ENCODE measurements around the gene ADRB2. TPM values are rescaled to one million over a fixed set of nuclear protein-coding genes. Genes with fewer than 3 reads are reported as not detected.
A peak's percentile ranks its signal among the peaks of the same experiment; 100 is the strongest.

Gene ADRB2
- total RNA-seq, 1 donor: under 0.01 TPM

DNA sequence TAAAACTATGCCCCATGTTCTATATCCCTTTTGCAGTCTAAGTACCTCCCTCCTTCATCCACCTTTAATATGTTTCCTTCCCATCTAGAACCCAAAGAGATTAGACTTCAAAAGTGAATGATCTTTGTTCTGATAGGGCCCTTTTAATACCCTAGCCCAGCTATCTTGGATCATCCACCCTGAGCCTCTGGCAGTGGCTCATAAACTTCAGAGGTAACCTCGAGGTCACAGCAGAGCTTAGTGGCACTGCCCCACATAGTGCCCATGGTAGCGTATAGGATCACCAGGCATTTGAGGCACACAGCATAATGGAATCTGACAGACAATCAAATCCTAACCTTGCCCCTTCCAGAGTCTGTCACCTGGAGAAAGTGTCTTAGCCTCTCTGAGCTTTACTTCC, 15.8 kb downstream of the ADRB2 start:
- no peak overlapping the region for H3K4me2 ChIP-seq (ENCODE audit: insufficient read depth, low read length)
- no peak overlapping the region for H3K27ac ChIP-seq (ENCODE audit: low read depth, low read length)
- no peaks in the 10 kb centered on the region for H3K36me3 ChIP-seq (ENCODE audit: insufficient read depth, low read length)
- no peaks in the 10 kb centered on the region for H3K9me3 ChIP-seq (ENCODE audit: low read depth, low read length)
- no peaks in the 10 kb centered on the region for H3K79me2 ChIP-seq (ENCODE audit: insufficient read depth, low read length)
- peaks cover 8% of the 10 kb centered on the region for H3K4me1 ChIP-seq (ENCODE audit: insufficient read depth, low read length)
- H3K27me3 ChIP-seq (ENCODE audit: insufficient read depth, low read length): no peaks in the 10 kb centered on the region
- H4K20me1 ChIP-seq (ENCODE audit: insufficient read depth, low read length): no peaks in the 10 kb centered on the region
- no peak overlapping the region for H2AFZ ChIP-seq (ENCODE audit: low read length)
- TF ChIP-seq, protein P1, sequence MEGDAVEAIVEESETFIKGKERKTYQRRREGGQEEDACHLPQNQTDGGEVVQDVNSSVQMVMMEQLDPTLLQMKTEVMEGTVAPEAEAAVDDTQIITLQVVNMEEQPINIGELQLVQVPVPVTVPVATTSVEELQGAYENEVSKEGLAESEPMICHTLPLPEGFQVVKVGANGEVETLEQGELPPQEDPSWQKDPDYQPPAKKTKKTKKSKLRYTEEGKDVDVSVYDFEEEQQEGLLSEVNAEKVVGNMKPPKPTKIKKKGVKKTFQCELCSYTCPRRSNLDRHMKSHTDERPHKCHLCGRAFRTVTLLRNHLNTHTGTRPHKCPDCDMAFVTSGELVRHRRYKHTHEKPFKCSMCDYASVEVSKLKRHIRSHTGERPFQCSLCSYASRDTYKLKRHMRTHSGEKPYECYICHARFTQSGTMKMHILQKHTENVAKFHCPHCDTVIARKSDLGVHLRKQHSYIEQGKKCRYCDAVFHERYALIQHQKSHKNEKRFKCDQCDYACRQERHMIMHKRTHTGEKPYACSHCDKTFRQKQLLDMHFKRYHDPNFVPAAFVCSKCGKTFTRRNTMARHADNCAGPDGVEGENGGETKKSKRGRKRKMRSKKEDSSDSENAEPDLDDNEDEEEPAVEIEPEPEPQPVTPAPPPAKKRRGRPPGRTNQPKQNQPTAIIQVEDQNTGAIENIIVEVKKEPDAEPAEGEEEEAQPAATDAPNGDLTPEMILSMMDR (IDR thresholded peaks at IDR 0.05; ENCODE audit: extremely low read depth, low read depth, low read length): no peak
- DNase-seq (ENCODE audit: insufficient read length, low spot score, missing footprints): no peak
- no peak overlapping the region for H3K4me3 ChIP-seq (ENCODE audit: insufficient read depth, low read length)

- Histone ChIP-seq H3K27ac (ENCODE audit: low read depth, low read length) (peak overlapping the region; percentile 48), H3K27me3 (ENCODE audit: insufficient read depth, low read length) (no peaks in the 10 kb centered on the region), H3K4me2 (ENCODE audit: insufficient read depth, low read length) (no peak overlapping the region), H3K9me3 (ENCODE audit: low read depth, low read length) (no peaks in the 10 kb centered on the region), H3K79me2 (ENCODE audit: insufficient read depth, low read length) (no peaks in the 10 kb centered on the region), H3K36me3 (ENCODE audit: insufficient read depth, low read length) (no peaks in the 10 kb centered on the region), H4K20me1 (ENCODE audit: insufficient read depth, low read length) (no peaks in the 10 kb centered on the region), H3K4me3 (ENCODE audit: insufficient read depth, low read length) (no peak overlapping the region), H2AFZ (ENCODE audit: low read length) (peak overlapping the region; percentile 66), H3K4me1 (ENCODE audit: insufficient read depth, low read length) (peaks cover 8% of the 10 kb centered on the region)
- DNase-seq (ENCODE audit: insufficient read length, low spot score, missing footprints): peak; percentile 25
- TF ChIP-seq, protein P1 (IDR thresholded peaks at IDR 0.05; ENCODE audit: extremely low read depth, low read depth, low read length): no peak
Observed at GRCh38 chr5:148843510-148844318, 17.3 kb downstream of the ADRB2 start.

DNA sequence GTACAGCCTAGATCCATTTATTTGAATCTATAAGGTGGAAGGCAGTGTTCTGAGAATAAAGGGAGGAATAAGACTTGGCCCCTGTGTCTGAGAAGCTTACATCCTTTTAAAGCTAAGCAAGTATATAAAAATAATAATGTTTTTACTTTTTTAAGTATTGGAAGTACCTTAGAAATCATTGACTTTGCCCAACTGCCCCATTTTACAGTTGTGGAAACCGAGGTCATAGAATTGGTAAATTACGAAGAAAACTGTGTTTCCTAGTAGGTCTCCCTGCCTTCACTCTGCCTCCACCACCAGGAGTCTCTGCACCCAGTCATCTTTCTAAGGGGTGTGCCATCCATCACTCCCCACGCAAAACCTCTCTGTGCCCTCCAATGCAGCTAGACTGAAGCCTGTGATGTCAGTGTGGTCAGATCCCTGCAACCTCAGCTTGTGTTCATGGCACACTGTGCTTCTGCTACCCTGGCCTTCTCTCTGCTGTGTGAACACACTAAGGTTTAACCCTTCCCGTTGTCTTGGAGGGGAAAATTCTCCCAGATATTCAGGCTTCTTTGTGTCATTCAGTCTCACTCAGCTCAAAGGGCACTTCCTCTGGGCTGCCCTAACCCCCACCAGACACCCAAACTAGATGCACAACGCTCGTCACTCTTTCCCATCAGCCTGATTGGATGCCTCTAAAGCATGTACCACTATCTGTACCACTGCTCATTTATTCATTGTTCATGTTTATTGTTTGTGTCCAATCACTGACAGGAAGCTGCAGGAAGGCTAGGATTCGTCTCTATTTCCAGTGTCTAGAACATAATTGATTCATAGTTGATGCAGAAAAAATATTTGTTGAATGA, 18.2 kb downstream of the ADRB2 start:
- H2AFZ ChIP-seq (ENCODE audit: low read length): no peak overlapping the region
- H3K27ac ChIP-seq (ENCODE audit: low read depth, low read length): no peak overlapping the region
- H3K79me2 ChIP-seq (ENCODE audit: insufficient read depth, low read length): no peaks in the 10 kb centered on the region
- H3K27me3 ChIP-seq (ENCODE audit: insufficient read depth, low read length): no peaks in the 10 kb centered on the region
- no peak for DNase-seq (ENCODE audit: insufficient read length, low spot score, missing footprints)
- no peaks in the 10 kb centered on the region for H4K20me1 ChIP-seq (ENCODE audit: insufficient read depth, low read length)
- H3K4me3 ChIP-seq (ENCODE audit: insufficient read depth, low read length): no peak overlapping the region
- H3K4me2 ChIP-seq (ENCODE audit: insufficient read depth, low read length): no peak overlapping the region
- TF ChIP-seq, protein P1 (IDR thresholded peaks at IDR 0.05; ENCODE audit: extremely low read depth, low read depth, low read length): peak; percentile 10
- H3K4me1 ChIP-seq (ENCODE audit: insufficient read depth, low read length): peaks cover 8% of the 10 kb centered on the region
- no peaks in the 10 kb centered on the region for H3K9me3 ChIP-seq (ENCODE audit: low read depth, low read length)
- no peaks in the 10 kb centered on the region for H3K36me3 ChIP-seq (ENCODE audit: insufficient read depth, low read length)

GRCh38 chr5:148846930-148847329, 20.5 kb downstream of the ADRB2 start:
- Histone ChIP-seq H4K20me1 (ENCODE audit: insufficient read depth, low read length) (no peaks in the 10 kb centered on the region), H3K4me2 (ENCODE audit: insufficient read depth, low read length) (no peak overlapping the region), H3K36me3 (ENCODE audit: insufficient read depth, low read length) (no peaks in the 10 kb centered on the region), H2AFZ (ENCODE audit: low read length) (no peak overlapping the region), H3K27me3 (ENCODE audit: insufficient read depth, low read length) (no peaks in the 10 kb centered on the region), H3K79me2 (ENCODE audit: insufficient read depth, low read length) (no peaks in the 10 kb centered on the region), H3K9me3 (ENCODE audit: low read depth, low read length) (no peaks in the 10 kb centered on the region), H3K4me3 (ENCODE audit: insufficient read depth, low read length) (no peak overlapping the region), H3K4me1 (ENCODE audit: insufficient read depth, low read length) (peaks cover 6% of the 10 kb centered on the region), H3K27ac (ENCODE audit: low read depth, low read length) (no peak overlapping the region)
- no peak for DNase-seq (ENCODE audit: insufficient read length, low spot score, missing footprints)
- TF ChIP-seq, protein P1 (IDR thresholded peaks at IDR 0.05; ENCODE audit: extremely low read depth, low read depth, low read length): no peak

All from osteoblast (primary cell).